ENCODE data around the gene NUP205.
"Not testable (repeated sequence)": the region's sequence is repeated elsewhere in the genome, so short reads cannot be mapped to it uniquely, and the experiment has no call there.

DNA sequence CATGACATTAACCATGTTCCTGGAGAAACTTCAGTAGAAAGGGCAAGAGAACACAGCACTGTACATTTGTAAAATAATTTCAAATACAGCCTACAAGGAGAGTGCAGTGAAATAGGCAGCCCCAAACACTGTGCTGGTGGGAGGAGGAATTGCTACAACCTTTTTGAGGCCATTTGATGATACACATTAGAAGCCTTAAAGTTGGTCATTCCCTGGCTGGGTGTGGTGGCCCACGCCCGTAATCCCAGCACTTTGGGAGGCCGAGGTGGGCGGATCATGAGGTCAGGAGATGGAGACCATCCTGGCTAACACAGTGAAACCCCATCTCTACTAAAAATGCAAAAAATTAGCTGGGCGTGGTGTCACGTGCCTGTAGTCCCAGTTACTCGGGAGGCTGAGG lies 134.9 kb downstream of the NUP205 start:
- TF ChIP-seq, protein P1, sequence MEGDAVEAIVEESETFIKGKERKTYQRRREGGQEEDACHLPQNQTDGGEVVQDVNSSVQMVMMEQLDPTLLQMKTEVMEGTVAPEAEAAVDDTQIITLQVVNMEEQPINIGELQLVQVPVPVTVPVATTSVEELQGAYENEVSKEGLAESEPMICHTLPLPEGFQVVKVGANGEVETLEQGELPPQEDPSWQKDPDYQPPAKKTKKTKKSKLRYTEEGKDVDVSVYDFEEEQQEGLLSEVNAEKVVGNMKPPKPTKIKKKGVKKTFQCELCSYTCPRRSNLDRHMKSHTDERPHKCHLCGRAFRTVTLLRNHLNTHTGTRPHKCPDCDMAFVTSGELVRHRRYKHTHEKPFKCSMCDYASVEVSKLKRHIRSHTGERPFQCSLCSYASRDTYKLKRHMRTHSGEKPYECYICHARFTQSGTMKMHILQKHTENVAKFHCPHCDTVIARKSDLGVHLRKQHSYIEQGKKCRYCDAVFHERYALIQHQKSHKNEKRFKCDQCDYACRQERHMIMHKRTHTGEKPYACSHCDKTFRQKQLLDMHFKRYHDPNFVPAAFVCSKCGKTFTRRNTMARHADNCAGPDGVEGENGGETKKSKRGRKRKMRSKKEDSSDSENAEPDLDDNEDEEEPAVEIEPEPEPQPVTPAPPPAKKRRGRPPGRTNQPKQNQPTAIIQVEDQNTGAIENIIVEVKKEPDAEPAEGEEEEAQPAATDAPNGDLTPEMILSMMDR (IDR thresholded peaks at IDR 0.05; ENCODE audit: low read length): not testable (repeated sequence)
- not testable (repeated sequence) for TF ChIP-seq EZH2 (IDR thresholded peaks at IDR 0.05; ENCODE audit: borderline replicate concordance, low read length)

Measured in OCI-LY1 (cell line).